Activated CD8-positive, alpha-beta memory T cell treated with anti-CD3 and anti-CD28 coated beads, Interleukin-2, amount 50 U/mL, for 4 hours (primary cell): Measurements from ENCODE around the gene FKBP5.
"Not testable (repeated sequence)": the region's sequence is repeated elsewhere in the genome, so short reads cannot be mapped to it uniquely, and the experiment has no call there.

ENCODE experiments used
- DNase-seq: peaks from one replicate; pipeline ENCODE4 v3.0.0-alpha.2; 2020

Gene FKBP5

DNA sequence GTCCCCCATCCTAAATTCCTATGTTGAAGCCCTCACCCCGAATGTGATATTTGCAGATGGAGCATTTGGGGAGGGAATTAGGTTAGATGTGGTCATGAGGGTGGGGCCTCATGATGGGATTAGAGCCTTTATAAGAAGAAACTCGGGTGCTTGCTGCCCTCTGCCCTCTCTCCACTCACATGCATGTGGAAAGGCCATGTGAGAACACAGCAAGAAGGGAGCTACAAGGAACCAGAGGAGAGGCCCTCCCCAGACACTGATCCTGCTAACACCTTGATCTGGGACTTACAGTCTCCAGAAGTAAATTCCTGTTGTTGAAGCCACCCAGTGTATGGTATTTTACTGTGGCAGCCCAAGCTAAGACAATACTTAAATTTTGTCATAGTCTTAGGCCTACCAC lies 106.4 kb downstream of the FKBP5 start:
- DNase-seq, result no peak

DNA sequence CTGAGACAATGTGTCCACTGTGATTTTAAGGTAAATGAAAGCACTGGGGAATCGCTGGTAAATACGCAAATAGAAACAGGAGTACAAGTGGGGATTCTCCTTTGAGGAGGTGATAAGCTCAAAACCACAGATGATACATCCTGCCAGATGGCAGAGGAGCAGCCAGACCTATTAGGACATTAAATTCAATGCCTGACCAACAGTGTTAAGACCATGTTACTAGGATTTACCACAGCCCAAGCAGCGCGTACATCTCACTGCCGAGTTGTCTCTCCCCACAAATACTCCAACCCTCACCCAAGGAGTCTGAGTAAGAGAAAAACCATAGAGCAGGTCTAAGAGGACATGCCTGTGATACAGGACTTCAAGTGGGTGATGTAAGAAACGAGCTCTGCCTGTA lies 107.1 kb downstream of the FKBP5 start:
- DNase-seq, result no peak

DNA sequence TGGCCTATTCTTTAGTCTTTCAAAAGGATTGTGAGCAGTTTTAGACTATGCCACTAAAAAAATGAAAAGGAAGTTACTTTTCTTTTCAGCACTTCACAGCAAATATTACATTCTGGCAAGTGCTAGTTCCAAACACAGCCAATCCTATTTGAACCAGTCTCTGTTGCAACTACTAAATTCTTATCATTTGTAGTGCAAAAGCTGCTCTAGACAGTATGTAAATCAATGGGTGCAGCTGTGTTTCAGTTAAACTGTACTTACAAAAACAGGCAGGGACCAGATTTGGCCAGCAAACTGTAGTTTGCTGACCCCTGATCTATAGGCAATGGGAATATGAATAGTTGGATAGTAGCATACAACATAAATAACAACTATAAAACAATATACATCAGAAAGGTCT lies 107.9 kb downstream of the FKBP5 start:
- no peak for DNase-seq

DNA sequence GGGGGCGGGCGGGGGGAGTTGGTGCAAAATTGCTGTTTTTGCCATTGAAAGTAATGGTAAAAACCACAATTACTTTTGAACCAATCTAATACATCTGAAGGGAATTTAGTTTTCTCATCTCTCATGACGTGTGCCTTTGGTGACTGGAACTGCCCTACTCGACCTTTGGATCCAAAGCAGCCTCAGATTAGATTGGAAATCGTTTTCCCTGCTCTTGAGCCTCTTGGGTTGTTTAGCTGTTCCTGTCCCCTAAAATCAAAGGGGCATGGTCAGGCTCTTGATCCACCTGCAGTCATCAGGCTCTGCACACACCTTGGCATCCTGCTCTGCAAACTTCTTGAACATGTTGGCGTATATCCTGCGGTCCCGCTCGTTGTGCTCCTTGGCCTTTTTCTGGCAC lies 112.0 kb downstream of the FKBP5 start:
- DNase-seq, result no peak

DNA sequence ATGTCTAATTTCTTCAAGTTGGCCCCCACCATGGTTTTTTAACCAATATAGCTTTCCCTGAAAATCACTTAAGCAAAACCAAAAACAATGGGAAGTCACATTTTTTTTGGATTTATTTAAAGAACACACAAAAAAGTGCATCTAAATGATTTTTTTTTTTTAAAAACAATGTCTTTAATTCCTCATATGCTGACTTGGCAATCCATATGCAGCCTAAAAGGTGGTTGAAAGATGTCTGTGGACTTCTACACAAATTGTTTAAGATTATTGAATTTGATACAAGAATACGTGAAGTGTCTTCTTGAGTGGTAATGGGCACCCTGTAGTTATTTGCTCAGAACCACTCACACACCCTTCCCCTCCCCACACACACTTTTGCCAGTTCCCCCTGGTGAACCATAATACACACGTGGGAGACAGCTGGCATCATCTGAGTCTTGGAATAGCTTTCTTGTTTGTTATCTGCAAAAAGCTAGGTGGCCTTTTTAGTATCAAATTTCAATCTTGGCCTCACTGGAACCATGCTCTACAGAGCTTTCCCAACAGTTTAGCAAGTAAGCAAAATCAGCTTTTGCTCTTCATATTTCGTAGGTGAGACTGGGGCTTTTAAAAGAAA lies 115.1 kb downstream of the FKBP5 start:
- DNase-seq, result no peak

DNA sequence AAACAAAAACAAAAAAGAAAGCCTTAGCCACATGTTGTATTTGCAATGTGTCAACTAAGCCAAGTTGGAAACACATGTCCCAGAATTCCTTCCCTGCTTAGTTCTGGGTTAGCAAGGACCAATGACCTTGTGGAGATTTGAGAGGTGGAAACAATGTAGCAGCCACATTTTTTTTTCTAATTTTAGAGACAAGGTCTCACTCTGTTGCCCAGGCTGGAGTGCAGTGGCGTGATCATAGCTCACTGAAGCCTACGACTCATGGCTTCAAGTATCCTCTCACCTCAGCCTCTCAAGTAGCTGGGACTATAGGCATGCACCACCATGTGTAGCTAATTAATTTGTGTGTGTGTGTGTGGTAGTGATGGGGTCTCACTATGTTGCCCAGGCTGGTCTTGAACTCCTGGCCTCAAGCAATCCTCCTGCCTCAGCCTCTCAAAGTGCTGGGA lies 117.8 kb downstream of the FKBP5 start:
- DNase-seq, result not testable (repeated sequence)

DNA sequence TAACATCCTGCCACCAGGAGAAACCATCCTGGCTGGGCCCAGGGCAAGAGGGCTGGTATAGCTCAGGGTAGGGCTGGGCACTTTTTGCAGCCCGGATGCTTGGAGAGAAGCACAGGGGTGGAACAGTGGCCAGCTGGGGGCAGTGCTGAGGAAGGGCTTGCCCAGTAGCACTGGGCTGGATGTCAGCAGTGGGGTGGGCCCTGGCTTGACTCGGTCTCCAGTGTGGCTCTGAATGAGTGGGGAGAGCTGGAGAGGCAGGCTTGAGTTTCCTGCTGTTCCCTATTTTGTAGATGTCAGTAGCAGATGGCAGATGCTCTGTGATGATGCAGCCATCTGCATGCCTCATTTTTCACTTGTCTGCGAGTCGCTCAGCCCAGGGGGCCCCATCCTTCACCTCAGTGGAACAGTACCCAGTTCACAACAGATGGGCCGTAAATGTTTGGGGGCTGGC lies 119.7 kb downstream of the FKBP5 start:
- peak; percentile 33 for DNase-seq

DNA sequence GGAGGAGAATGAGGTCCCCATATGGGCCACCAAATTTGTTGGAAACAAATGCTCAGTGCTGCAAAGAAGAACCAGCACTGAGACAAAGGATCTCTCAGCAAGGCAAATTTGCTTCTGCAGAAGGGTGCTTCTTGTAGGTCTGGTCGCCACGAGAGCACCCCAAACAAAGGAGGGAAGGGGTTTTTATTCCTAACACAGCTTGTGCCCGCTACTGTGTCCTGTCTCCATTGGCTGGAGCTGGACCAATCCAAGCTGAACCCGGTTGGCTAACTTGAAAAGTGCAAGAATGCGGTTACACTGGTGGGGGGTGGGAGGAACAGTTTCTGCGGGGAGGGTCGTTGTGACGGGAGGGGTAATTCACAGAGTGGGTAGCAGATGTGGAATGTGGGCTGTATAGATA lies 121.9 kb downstream of the FKBP5 start:
- no peak for DNase-seq

DNA sequence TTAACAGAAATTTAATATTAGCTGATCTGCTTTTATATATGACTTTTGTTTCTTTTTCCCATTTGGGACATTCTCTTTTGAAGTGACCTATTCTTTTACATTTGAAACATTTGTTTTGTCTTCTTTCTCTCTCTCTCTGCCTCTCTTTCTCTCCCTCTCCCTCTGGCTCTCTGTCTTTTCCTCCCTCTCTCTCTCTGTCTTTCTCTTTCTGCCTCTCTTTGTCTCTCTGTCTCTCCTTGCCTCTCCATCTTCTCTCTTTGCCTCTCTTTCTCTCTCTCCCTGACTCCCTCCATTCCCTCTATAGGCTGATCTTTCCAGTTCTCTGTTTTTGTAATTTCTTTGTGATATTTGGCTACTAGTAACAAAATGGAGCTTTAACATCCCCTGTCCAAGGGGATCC lies 124.0 kb downstream of the FKBP5 start:
- no peak for DNase-seq

DNA sequence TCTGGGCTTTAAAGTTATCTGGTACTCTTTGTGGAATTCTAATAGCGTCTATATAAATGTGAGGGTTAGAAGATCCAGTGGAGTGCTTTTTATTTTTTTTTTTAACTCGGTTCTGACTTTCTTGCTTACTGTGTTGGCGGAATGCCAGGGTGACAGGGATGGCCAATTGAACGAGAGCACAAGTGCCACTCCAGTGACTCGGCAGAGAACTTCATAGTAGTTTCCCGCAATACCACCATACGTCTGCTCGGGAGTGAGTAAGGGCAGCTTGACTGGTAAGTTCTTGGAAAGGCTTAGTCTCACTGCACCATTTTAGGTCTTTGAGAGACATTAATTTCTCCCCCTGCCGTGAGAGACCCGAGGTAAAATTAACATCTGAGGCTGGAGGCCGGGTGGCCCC lies 126.7 kb downstream of the FKBP5 start:
- no peak for DNase-seq

DNA sequence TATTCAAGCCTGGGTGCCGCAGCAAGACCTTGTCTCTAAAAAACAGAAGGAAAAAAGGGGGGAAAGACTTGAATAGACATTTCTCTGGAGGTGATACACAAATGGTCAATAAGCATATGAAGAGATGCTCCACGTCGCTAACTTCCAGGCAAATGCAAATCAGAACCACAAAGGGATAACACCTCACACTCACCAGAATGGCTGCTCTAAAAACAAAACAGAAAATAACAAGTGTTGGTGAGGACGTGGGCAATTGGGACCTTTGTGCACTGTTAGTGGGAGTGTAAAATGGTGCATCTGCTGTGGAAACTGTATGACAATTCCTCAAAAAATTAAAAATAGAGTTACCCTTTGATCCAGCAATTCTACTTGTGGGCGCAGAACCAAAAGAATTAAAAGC lies 127.6 kb downstream of the FKBP5 start:
- DNase-seq, result no peak

DNA sequence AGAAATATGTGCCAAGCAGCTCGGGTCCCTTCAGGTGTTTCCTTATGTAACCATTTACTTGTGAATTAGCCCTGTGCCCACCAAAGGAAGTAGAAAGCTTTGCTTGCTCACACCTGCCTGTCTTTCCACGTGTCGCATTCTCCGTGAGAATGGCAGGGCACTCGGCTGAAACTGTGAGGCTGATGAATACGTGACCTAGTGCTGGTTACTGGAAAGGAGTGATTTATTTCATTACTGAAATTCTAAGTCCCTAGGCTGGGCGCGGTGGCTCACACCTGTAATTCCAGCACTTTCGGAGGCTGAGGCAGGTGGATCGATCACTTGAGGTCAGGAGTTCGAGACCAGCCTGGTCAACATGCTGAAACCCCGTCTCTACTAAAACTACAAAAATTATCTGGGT lies 130.1 kb downstream of the FKBP5 start:
- DNase-seq, result no peak

DNA sequence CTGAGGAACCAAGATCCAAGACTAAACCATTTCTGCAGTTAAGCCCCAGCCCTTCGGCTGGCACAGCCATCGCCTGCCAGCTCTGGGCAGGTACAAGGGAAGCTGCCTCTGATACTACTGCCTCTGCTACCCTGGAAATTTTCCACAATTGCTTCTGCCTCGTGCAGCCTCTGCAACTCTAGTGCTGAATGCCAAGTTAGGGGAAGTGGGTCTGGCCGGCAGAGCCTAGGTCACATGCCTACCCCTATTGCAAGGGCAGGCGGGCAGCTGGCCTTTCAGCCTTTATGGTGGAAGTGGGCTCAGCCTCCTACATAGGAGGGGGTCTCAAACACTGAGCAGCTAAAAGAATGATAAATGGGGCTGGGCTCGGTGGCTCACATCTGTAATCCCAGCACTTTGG lies 131.5 kb downstream of the FKBP5 start:
- no peak for DNase-seq

DNA sequence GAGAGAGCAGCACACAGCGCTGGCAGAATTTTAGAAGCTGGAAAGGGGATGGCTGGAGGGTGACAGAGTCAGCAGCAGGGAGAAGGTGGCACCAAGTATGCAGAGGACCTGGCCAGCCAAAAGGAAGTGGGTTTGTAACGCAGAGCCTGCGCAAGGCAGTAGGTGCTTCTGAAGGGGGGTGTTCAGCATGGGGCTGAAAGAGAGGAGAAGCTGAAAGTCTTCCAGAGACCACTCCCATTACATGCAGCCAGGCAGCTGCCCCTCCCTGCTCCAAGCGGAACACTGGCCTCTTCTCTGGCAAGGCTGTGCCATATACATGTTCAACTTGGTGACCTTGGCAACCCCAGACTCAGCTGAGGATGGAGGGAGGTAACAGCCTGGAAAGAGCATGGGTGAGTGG lies 133.9 kb downstream of the FKBP5 start:
- DNase-seq, result no peak

DNA sequence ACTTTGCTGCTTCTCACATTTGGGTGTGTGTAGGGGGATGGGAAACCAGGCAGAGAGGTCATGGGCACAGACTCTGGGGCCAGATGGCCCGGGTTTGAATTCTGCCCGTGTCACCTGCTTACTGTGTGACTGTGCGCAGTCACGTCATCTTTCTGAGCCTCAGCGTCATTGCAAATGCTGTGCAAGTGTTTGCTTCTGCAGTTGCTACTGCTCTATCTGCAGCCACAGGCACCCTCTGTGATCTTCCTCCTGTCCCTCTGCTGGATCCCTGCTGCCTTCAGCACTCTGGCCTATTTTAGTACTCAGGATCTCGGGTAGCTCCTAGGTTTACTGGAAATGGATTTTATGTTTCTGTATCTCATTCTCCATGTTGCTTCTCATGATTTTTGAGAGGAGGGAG lies 135.4 kb downstream of the FKBP5 start:
- no peak for DNase-seq

DNA sequence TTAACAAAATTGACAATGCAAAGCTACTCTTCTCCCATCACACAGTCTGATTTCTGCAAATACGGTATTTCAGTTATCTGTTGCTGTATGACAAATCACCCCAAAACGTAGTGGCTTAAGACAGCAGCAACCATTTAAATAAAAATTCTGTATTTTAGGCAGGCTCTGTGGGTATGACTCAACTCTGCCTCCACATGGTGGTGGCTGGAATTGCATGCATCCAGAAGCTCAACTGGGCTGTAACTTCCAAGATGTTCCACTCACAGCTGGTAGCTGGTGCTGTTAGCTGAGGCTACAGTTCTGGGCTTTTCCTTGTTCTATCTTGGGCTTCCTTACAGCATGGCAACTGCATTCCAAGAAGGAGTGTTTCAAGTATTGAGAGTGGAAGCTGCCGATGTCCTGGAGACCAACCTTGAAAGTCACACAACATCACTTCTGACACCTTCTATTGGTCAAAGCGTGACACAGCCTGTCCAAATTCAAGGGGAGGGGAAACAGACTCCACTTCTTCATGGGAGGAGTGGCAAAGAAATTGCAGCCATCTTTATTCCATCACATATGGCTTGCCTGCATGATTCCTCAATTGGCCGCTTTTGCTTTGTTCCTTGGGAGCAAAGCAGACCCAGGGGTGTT lies 136.3 kb downstream of the FKBP5 start:
- peak; percentile 69 for DNase-seq

DNA sequence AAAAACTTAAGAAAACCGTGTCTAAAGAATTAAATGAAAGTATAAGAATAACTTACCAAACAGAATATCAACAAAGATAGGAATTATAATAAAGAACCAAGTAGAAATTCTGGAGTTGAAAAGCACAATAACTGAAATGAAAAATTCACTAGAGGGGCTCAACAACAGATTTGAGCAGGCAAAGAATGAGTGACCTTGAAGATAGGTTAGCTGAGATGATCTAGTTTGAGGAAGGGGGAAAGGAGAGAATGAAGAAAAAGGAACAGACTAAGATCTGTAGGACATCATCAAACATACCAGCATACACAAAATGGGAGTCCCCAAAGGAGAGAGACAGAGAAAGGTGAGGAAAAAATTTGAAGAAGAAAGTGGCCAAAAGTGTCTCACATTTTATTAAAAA lies 138.3 kb downstream of the FKBP5 start:
- DNase-seq, result no peak

DNA sequence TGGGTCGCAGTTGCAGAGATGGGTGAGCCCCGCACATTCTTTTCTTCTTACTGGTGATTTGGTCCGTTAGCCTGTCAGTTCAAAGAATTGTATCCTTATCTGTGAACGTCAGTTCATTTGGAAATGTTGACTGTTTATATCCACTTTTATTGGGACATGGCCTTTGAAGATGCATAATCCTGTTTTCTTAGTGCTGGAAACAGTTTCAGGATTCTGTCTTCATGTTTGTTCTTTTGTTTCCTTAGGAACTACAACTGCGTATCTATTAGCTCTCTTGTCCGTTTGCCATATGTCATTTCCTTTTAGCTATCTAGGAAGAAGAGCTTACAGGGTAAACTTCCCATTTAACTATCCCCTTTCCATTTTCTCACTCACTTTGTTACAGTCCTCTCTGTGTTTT lies 141.0 kb downstream of the FKBP5 start:
- no peak for DNase-seq

DNA sequence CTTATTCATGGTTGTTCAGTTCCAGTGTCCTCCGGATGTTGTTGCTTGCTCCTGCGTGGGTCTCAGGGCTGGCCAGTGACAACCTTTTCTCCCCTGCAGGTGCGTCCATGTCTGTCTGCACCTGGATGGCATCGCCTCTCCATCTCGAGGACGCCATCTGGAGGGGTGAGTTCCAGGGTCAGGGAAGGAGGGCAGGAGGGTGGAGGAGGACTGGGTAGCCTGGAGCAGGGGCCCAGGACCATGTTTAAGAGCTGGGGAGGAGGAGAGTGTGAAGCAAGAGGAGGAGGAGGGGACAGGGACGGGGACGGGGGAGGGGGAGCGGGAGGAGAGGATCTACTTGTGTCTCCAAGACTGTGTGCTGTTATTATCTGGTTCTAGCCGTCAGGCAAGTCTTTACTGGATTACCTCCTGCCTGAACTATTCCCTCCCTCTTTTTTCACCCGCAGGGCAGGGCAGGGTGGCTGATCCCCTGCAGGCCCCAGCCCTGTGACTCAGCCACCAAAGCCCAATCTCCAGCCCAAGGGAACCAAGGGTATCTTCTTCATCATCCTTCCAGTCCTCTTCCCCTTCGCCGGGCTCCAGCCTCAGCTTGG lies 143.8 kb downstream of the FKBP5 start:
- DNase-seq, result no peak

DNA sequence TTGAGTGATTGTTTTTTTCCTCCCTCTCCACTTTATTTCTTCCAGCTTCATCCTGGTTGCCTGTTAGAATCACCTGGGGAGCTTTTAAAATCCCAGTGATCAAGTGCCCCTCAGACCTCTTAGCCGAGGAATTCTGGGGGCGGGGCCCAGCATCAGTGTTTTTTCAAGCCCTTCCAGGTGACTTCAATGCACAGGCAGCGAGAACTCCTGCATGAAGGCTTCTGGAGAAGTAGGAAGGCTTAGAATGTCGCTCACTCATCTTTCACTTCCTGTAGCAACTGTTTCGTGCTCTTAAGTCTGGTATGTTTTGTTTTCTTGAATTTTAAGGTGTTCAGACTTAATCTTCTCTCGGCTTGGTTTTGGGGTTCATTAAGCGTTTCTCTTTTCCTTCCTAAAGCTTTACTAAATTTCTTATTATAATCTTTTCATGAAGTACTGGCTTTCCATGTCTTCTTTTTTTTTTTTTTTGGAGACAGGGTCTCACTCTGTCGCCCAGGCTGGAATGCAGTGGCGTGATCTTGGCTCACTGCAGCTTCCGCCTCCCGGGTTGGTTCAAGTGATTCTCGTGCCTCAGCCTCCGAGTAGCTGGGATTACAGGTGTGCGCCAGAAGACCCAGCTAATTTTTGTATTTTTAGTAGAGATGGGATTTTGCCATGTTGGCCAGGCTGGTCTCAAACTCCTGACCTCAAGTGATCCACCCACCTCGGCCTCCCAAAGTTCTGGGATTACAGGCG lies 145.1 kb downstream of the FKBP5 start:
- DNase-seq, result no peak

DNA sequence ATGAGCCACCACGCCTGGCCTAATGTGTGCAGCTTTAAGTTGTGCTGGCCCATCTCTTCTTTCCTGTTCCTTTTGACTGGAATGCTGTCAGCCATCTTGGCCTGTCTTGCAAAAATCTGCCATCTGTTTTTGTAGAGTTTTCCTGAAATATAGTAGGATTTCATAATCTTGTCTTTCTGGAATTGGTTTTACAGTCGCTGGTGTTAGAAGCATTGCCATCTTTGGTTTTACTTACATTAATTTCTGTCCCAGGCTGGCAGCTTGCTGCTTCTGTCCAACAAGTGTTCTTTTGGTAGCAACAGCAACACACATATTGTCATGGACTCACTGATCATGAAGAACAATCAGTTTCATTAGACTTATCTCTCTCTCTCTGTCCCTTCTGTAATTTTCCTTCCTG lies 146.9 kb downstream of the FKBP5 start:
- no peak for DNase-seq

DNA sequence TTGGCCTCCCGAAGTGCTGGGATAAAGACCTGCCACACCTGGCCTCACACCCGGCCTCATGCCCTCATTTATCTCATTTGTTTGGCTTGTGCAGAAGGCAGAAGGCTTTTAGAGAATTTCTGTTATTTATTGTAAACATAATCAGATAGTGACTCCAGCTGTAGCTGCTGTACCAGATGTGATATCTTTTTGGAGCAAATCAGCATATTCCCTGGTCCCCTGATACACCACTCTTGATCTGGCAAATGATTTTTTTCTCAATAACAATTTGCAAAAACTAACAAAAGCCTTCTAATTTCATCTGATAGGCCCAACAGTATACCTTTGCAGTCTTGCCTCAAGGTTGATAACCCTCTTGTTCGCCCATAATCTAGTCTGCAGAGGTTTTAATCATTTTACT lies 149.5 kb downstream of the FKBP5 start:
- DNase-seq, result no peak

DNA sequence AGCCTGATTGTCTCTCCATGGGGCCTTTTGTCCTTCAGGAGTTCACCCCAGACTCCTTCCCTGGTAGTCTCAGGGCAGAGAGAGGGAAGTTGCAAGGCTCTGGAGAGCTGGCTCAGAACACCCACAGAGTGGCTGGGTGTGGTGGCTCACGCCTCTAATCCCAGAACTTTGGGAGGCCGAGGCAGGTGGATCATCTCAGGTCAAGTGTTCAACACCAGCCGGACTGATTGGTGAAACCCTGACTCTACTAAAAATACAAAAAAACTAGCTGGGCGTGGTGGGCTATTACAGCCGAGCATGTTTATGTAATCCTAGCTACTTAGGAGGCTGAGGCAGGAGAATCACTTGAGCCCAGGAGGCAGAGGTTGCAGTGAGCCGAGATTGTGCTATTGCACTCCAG lies 152.9 kb downstream of the FKBP5 start:
- not testable (repeated sequence) for DNase-seq
